HG03139 (cell line): ENCODE measurements around the gene TNRC18.
"Not testable (repeated sequence)": the region's sequence is repeated elsewhere in the genome, so short reads cannot be mapped to it uniquely, and the experiment has no call there.

ENCODE experiments used
- ATAC-seq: cut with Tn5 transposase; IDR thresholded peaks from one replicate; pipeline ENCODE4 v1.9.1; 2021; ENCODE audit not compliant: unreplicated experiment

Gene TNRC18

GRCh38 chr7:5423306-5423975, at the start of gene TNRC18:
TSS of gene TNRC18 (minus strand) at chr7:5423834. CDS start at chr7:5421246, 2,588 bp downstream.
- no peak for ATAC-seq

- ATAC-seq = no peak
These were observed 49.0 kb upstream of the TNRC18 start for GRCh38 chr7:5472432-5473315.

- ATAC-seq = not testable (repeated sequence)
These were observed 48.0 kb upstream of the TNRC18 start for GRCh38 chr7:5471623-5472022.

GRCh38 chr7:5470816-5471215, 47.2 kb upstream of the TNRC18 start:
- no peak for ATAC-seq

DNA sequence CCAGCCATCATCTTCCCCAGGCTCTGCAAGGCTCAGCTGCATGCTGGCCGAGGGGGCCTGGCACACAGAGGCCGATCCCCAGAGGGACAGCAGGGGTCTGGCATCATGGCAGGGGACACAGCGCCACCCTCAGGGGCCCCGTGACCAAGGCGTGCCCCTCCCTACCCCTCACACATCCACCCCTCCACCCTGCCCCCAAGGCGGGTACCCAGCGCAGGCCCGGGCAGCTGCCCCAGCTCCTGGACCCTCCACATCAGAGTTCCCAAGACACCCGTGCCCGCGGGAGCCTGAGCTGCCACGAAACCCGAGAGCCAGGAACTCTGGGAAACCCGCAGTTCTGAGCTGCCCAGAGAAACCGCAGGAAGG, 46.5 kb upstream of the TNRC18 start:
- no peak for ATAC-seq

DNA sequence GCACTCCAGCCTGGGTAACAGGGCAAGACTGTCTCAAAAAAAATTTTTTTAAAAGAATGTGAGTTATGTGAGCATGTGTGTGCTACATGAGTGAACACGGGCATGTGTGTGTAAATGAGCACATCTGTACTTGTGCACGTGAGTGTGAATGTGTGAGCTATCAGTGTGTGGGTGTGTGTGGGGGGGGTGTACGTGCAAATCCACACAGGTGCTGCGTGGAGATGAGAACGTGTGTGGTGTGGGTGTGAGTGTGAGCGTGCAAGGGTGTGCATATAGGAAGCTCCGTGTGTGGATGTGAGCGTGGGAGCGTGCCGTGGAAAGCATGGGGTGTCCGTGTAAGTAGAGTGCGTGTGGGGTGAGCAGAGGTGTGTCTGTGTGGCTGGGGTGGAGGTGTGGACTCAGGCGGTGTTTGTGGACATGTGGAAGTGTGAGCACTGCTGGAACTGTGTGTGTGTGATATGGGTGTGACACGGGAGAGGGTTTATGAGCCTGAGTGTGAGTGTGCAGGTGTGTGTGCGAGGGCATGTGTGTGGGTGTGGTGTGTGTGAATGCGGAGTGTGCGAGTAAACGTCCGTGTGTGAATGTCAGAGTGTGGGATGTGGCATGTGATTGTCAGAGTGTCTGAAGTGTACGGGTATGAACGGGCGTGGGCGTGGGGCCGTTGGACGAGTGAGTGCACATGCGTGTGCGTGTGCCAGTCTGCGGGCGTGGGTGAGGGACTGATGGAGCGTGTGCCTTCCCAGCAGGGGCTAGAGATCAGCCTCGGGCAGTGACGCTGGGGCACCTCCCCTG, 45.9 kb upstream of the TNRC18 start:
- ATAC-seq = no peak

DNA sequence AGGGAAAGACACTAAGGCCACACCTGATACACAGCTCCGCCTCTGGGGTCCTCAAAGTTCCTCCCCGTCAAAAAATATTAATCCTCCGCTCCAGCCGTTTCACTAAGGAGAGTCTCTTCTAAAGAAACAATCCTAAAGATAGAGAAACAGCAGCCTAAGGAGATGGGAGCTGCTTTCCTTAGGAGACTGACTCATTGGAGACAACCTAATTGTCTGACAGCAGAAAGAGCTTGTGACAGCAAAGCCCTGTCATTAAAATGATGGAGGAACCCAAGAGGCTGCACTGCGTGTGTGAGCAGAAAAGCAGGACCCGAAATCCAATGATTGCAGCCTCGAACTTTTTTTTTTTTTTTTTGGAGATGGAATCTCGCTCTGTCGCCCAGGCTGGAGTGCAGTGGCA, 44.0 kb upstream of the TNRC18 start:
- ATAC-seq = no peak

- no peak for ATAC-seq
These were observed 42.9 kb upstream of the TNRC18 start for GRCh38 chr7:5466551-5466950.

- ATAC-seq = no peak
These were observed 39.4 kb upstream of the TNRC18 start for GRCh38 chr7:5463031-5463430.

DNA sequence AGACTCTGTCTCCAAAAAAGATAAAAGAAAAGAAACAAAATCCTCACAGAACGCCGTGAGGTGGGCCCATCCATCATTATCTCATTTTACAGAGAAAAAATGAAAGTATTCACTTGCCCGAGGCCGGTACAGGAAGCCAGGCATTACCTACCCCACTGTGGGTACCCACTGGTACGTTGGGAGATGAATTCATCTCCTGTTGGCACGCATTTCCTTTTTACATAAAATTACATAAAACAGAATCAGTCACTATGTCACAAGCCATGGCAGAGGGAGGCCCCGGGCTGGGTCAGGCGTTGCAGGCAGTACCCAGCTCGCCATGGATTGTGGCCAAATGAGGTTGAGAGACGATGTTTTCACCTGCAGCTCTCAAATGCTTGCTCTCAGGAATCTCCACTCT, 38.6 kb upstream of the TNRC18 start:
- no peak for ATAC-seq

DNA sequence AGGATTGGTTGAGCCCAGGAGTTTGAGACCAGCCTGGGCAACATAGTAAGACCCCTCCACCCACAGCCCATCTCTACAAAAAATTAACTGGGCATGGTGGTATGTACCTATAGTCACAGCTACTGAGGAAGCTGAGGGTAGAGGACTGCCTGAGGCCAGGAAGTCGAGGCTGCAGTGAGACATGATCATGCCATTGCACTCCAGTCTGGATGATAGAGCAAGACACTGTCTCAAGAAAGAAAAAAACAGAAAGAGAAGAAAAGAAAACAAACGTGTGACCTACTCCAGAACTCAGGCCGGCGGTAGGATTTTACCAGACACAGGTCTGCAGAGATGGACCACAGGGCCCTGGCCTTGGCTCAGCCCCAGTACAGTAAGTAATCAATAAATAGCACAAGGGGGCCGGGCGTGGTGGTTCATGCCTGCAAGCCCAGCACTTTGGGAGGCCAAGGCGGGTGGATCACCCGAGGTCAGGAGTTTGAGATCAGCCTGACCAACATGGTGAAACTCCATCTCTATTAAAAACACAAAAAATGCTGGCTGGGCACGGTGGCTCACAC, 35.4 kb upstream of the TNRC18 start:
- ATAC-seq = no peak

- no peak for ATAC-seq
These were observed 33.7 kb upstream of the TNRC18 start for GRCh38 chr7:5457245-5457735.

DNA sequence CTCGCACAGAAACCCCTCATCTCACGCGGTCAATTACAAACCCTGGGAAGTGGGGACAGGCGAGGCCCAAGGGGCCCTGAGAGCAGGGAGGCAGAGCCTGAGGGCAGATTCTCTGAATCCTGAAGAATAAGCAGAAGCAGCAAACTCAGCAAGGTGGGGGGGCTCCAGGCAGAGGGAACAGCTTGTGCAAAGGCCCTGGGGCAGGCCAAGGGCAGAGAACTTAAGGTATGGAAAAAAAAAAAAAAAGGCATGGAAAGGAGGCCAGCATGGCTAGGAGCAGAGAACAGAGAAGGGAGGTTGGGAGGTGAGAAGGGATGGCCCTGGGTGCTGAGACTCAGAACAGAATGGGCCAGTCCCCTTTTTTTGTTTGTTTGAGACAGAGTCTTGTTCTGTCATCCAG, 32.8 kb upstream of the TNRC18 start:
- ATAC-seq = no peak

GRCh38 chr7:5455581-5456219, 32.1 kb upstream of the TNRC18 start:
- ATAC-seq = no peak

GRCh38 chr7:5455175-5455574, 31.5 kb upstream of the TNRC18 start:
- ATAC-seq = no peak

GRCh38 chr7:5454485-5454884, 30.9 kb upstream of the TNRC18 start:
- ATAC-seq = no peak

GRCh38 chr7:5453566-5454075, 30.0 kb upstream of the TNRC18 start:
- ATAC-seq = no peak

DNA sequence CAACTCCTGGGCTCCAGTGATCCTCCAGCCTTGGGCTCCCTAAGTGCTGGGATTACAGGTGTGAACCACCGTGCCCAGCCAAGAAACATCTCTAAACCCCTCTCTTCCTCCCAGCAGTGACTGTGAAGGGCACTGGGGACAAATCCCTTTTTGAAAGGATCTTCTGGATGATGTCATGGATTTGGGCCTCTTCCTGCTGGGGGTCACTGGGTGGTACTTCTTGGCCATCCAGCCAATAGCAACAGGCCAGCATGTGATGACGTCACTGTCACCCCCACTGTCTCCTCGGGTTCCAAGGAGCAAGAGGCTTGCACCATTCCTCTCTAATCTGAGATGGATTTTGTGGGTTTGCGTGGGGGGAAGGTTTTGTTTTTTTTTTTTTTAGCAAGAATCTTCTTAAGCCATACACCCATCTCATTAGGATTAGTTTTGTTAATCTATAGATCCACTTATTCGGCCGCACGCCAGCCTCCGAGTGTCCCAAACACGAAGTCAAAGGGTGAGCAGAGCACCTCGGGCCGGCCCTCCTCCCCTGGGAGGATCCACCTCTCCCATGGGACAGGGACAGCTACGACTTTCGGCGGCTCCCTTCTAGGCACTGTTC, 29.4 kb upstream of the TNRC18 start:
- no peak for ATAC-seq

GRCh38 chr7:5452470-5452899, 28.9 kb upstream of the TNRC18 start:
- no peak for ATAC-seq

DNA sequence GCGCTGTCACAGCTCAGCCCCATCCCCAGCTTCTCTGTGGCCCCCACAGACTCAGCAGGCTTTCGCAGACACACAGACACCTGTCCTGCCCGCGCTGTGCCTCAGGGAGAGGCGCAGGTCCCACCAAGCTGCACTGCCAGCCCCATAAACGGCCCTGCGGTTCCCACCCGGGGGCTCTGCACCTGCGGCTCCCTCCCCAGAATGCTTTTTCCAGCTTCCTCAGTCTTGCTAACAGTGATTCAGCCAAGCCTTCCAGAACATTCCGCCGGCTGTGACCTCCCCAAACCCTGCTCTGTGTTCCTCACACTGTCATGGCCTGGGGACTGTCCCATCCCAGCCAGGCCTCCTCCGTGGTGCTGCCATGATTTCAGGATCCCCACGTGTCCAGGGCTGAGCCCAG, 27.8 kb upstream of the TNRC18 start:
- no peak for ATAC-seq
